GM23338 (cell line): ENCODE data around the gene MMP27.

ENCODE experiments used
- CTCF ChIP-seq, 2 experiments: fragments of 200-600 bp in 1 of 2; sonication (generic) in 1 of 2; conservative IDR thresholded peaks; 2 replicates each; pipeline versions ENCODE4 v1.5.1 to v1.6.1; 2016 to 2017; ENCODE audit warnings: antibody characterized with exemption in 2 of 2, low read depth in 2 of 2, mild to moderate bottlenecking in 2 of 2, moderate library complexity in 1 of 2
- EZH2 ChIP-seq: fragments of 200-600 bp; sonication (generic); IDR thresholded peaks from one replicate; pipeline ENCODE4 v1.8.0; 2017; ENCODE audit warnings: antibody characterized with exemption, mild to moderate bottlenecking, low read depth; ENCODE audit not compliant: unreplicated experiment
- EZH2phosphoT487 ChIP-seq: fragments of 200-600 bp; sonication (generic); IDR thresholded peaks from one replicate; pipeline ENCODE4 v1.8.1; 2018; ENCODE audit warnings: antibody characterized with exemption; ENCODE audit not compliant: unreplicated experiment
- JUNB ChIP-seq: IDR thresholded peaks from one replicate; pipeline ENCODE4 v1.6.1; 2016; ENCODE audit warnings: antibody characterized with exemption; ENCODE audit not compliant: unreplicated experiment
- NANOG ChIP-seq: IDR thresholded peaks from 2 replicates; pipeline ENCODE4 v1.6.1; 2016; ENCODE audit warnings: antibody characterized with exemption, borderline replicate concordance
- POLR2AphosphoS5 ChIP-seq: IDR thresholded peaks from 2 replicates; pipeline ENCODE4 v1.6.1; 2016; ENCODE audit warnings: antibody characterized with exemption, low read depth
- REST ChIP-seq: IDR thresholded peaks from one replicate; pipeline ENCODE4 v1.6.1; 2018; ENCODE audit warnings: antibody characterized with exemption; ENCODE audit not compliant: unreplicated experiment

- TF ChIP-seq CTCF (conservative IDR thresholded peaks at IDR 0.05; ENCODE audit: low read depth in 2 of 2) (no peak), JUNB (no peak), EZH2phosphoT487 (no peak), EZH2 (no peak), NANOG (no peak), POLR2AphosphoS5 (no peak), REST (no peak)
Measured at GRCh38 chr11:102669664-102670063, 35.9 kb downstream of the MMP27 start.
